Liver (tissue), 2 donors: Measurements from ENCODE around the gene SMG6.

Experiments
- REST ChIP-seq: IDR thresholded peaks from 2 replicates; pipeline ENCODE4 v1.6.1; 2016; ENCODE audit warnings: antibody characterized with exemption, mild to moderate bottlenecking
- TF ChIP-seq, protein P1 (sequence below): fragments of 150-350 bp; IDR thresholded peaks from 2 replicates; pipeline ENCODE4 v1.5.1; 2017; ENCODE audit warnings: improper control_type of control experiment, low read depth, low read length; ENCODE audit not compliant: missing input control
- donor health status: healthy.

- TF ChIP-seq REST, result no peak
- TF ChIP-seq, protein P1, sequence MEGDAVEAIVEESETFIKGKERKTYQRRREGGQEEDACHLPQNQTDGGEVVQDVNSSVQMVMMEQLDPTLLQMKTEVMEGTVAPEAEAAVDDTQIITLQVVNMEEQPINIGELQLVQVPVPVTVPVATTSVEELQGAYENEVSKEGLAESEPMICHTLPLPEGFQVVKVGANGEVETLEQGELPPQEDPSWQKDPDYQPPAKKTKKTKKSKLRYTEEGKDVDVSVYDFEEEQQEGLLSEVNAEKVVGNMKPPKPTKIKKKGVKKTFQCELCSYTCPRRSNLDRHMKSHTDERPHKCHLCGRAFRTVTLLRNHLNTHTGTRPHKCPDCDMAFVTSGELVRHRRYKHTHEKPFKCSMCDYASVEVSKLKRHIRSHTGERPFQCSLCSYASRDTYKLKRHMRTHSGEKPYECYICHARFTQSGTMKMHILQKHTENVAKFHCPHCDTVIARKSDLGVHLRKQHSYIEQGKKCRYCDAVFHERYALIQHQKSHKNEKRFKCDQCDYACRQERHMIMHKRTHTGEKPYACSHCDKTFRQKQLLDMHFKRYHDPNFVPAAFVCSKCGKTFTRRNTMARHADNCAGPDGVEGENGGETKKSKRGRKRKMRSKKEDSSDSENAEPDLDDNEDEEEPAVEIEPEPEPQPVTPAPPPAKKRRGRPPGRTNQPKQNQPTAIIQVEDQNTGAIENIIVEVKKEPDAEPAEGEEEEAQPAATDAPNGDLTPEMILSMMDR, result no peak
Observed at GRCh38 chr17:2070241-2071023, 233.2 kb downstream of the SMG6 start.
